HG03108 (cell line): ENCODE data around the gene ACTR3.
"Not testable (repeated sequence)": the region's sequence is repeated elsewhere in the genome, so short reads cannot be mapped to it uniquely, and the experiment has no call there.

Experiments used
- ATAC-seq: cut with Tn5 transposase; IDR thresholded peaks from one replicate; pipeline ENCODE4 v1.9.1; 2021; ENCODE audit warnings: moderate library complexity; ENCODE audit not compliant: unreplicated experiment

The ACTR3 gene

DNA sequence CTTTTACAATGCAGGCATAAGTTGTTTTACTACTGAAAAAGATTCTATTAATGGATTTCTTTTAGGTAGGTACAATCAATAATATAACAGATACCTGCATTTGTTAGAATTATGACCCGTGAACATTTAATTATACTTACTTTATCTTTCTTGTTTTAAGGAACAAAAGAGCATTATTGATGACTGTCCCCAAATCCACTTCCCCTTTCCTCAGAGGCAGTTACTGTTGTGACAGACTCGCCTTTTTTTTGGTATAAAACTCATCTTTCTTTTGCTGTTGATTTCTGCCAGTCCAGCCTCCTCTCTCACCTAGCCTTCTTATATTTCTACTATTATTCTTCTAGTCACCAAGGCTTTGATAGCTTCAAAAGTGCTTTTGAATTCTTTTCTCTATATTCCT, 12.1 kb downstream of the ACTR3 start:
- no peak for ATAC-seq

DNA sequence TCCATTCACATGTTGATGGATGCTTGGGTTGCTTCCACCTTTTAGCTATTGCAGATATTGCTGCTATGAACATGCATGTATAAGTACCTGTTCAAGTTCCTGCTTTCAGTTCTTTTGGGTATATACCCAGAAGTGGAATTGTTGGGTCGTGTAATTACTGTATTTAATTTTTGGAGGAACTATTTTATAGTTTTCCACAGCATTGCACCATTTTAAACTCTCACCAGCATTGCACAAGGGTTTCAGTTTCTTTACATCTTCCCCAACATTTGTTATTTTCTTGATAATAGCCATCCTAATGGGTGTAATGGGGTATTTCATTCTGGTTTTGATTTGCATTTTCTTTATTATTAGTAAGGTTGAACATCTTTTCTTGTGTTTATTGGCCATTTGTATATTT, 16.0 kb downstream of the ACTR3 start:
- ATAC-seq = no peak

DNA sequence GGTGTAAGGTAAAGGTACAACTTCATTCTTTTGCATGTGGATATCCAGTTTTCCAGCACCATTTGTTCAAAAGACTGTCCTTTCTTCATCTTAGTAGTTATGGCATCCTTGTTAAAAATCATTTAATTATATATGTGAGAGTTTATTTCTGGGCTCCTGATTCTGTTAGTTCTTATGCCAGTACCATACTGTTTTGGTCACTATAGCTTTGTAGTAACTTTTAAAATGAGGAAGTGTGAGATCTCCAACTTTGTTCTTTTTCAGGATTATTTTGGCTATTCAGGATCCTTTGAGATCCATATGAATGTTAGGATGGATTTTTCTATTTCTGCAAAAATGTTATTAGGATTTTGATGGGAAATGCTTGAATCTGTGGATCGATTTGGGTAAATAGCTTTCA, 16.8 kb downstream of the ACTR3 start:
- no peak for ATAC-seq

DNA sequence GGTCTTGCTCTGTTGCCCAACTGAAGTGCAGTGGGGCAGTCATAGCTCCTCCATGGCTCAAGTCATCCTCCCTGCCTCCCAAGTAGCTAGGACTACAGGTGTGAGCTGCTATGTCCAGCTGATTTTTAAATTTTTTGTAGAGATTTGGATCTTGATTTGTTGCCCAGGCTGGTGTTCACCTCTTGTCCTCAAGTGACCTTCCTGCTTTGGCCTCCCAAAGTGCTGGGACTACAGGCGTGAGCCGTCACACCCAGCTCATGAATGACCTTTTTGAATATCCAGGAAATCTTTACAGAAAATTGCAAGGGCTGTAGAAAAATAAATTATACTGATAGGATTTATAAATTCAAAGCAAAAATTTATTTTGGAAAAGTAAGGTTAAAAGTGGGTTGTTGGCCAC, 17.4 kb downstream of the ACTR3 start:
- ATAC-seq = no peak

DNA sequence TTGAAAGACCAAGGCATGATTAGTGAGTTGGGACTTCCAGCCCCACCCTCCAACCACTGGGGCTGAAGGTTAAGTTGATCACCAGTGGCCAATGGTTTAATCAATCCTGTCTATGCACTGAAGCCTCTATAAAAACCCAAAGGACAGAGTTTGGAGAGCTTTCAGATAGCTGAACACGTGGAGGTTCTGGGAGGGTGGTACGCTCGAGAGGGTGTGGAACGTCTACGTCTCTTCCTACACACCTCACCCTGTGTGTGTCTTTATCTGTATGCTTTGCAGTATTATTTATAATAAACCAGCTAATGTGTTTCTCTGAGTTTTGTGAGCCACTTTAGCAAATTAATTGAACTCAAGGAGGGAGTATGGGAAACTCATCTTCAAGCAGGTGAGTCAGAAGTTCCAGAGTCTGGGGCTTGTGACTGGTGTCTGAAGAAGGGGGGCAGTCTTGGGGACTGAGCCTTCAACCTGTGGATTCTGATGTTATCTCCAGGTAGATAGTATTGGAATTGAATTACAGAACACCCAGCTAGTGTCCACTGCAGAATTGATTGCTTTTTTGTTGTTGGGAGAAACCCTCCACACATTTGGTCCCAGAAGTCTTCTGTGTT, 20.3 kb downstream of the ACTR3 start:
- ATAC-seq = no peak

DNA sequence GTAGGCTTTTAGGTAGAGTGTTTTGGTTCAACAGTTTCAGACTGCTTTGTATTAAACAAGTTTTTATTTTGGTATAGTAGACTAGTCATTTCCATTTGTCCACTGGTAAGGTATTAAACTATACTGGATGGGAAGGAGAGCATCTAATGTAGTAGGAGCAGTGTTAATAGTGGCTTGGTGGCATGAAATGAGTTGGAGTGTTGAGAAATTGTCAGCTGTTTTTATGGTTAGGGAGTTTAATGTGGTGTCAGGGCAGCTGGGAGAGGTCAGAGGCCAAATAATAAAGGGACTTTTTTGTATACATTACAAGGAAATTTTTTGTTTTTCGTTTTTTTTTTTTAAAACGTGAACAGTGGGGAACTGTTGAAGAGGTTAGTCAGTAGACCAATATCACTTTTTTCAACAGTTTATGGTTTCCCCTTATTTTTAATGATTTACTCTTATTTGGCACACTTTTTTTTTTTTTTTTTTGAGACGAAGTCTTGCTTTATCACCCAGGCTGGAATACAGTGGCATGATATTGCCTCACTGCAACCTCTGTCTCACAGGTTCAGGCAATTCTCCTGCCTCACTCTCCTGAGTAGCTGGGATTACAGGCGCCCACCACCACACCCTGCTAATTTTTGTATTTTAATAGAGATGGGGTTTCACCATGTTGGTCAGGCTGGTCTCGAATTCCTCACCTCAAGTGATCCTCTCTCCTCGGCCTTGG, 21.2 kb downstream of the ACTR3 start:
- no peak for ATAC-seq

DNA sequence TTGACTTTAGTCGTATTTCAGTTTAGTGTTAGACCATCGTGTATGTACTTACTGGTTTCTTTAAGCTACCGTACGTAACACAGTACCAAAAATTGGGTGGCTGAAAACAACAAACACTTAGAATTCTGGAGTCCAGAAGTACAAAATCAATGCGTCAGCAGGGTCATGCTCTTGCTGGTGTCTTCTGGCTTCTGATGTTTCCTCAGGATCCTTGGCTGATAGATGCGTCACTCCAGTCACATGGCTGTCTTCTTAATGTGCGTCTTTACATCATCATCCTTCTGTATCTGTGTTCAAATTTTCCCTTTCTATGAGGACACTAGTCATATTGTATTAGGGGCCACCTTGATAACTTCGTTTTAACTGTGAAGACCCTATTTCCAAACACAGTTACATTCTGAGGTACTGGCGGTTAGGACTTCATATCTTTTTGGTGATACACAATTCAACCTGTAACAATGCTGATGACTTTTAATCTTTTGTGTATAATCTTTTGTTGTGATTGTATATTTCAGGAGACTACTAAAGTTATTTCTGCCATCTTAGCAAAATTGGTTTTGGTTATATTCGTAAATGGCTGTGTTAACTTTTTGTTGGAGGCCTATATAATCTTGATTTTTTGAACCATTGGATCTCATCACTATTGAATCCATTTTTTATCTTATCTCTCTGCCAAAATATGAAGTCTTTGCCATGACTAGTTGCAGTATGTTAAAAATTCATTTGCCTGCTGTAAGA, 25.4 kb downstream of the ACTR3 start:
- ATAC-seq = no peak

DNA sequence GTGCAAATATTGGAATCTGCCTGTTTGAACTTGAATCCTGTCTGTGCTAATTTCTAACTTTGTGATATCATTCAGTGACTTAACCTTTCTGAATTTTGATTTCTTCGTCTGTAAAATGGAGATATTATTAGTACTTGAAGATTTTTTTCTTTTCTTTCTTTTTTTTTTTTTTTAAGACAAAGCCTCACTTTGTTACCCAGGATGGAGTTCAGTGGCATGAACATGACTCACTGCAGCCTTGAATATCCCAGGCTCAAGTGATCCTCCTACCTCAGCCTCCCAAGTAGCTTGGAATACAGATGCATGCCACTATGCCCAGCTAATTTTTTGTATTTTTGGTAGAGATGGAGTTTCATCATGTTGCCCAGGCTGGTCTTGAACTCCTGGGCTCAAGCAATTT, 28.3 kb downstream of the ACTR3 start:
- ATAC-seq = no peak

DNA sequence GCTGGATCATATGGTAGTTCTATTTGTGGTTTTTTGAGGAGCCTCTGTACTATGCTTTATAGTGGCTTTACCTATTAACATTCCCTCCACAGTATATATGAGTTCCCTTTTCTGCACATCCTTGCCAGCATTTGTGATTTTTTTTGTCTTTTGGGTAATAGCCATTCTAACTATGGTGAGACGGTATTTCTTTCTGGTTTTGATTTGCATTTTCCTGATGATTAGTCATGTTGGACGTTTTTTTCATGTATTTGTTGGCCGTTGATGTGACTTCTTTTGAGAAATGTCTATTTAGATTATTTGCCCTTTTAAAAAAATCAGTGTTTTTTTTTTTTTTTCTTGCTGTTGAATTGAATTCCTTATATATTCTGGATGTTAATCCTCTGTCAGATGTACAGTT, 31.1 kb downstream of the ACTR3 start:
- ATAC-seq = no peak

DNA sequence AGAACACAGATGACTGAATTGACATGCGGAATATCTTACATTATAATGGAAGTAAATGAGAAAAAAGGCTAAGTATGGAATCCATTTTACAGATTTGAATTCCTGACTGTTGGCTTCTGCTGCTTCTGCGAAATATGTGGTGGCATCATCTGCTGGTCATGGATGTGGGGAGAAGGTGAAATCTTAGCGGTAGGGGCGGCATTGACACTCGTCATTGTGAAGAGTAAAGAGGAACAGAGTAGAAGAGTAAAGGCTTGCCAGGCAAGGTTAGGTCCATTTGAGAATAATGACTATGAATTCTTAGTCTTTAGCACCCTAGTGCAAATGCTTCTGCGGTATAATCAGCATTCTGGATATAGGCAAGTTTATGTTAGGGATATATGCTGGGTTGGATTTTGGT, 32.4 kb downstream of the ACTR3 start:
- ATAC-seq = no peak

DNA sequence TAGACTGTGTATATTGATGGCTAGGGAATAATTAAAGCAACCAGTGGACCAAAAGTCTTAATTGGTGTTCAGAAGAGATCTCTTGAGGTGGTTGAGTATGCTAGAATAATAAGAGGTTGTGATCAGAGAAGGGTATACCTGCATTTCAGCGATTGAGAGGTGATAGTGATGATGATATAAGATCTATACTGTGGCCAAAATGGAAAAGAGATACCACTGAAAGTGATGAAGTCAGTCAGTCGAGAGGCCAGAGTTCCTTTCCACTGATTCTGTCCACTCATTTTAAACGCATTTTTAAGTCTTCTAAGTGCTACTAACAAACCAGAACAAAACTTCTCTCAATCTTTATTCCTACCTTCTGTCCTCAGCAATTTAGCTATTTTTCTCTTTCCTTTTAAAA, 32.9 kb downstream of the ACTR3 start:
- no peak for ATAC-seq

DNA sequence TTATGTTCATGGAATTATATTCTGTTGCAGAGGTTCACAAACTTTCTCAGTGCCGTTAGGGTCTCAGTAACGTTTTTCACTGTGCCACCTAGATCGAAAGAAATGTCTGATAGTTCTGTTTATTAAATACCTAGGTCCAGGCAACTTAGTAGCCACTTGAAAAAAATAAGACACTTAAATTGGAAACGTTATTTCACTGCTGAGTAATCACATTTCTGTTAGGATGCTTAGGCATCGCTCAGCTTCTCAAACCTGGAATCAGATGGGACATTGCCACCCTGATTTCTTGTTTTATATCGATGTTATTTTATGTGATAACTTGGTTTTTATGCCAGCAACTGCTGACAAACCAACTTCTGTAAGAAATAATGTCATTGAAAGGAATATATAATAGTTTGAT, 36.0 kb downstream of the ACTR3 start:
- ATAC-seq = no peak

DNA sequence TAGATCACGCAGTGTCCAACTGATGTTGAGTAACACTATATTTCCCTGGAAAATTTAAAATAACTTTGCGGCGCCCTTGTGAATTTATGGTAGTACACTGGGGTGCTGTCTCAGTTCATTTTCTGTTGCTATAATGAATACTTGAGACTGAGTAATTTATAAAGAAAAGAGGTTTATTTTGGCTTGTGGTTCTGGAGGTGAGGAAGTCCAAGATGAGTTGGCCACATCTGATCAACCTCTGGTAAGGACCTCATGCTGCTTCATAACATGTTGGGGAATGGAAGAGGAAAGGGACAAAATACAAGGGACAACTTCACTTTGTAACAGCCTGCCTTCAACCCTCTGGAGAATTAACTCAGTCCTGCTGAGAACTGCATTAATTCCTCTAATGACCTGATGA, 36.4 kb downstream of the ACTR3 start:
- no peak for ATAC-seq

DNA sequence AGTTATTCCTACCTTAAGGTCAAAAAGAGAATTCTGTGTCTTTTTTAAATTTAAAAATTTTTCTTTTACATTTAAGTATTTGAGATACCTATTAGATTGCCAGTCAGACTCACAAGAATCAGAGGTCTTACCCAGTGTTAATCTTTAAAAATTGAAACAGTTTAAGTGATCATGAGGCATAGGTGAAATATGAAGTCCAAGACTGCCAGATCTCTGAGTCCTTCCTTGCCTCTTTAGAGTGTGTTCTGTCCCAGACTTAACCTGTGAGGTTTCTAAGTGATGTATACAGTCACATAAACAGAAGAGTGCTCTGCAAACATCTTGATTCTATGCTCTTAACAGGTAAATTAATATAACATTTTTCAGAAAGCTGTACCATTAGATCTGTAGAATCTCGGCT, 40.6 kb downstream of the ACTR3 start:
- ATAC-seq = no peak

DNA sequence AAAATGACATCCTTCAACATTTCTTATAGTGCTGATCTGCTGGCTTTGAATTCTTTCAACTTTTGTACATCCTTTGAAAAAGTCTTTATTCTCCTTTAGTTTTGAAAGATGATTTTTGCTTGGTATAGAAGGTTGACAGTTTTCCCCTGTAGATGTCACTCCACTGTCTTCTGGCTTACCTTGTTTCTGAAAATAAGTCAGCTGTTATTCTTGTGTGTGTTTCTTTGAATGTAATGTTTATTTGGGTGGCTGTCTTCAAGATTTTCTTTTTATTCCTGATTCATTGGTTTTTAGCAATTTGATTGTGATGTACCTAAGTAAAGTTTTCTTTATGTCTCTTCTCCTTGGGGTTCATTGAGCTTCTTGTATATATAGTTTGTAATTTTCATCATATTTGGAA, 47.6 kb downstream of the ACTR3 start:
- ATAC-seq = no peak

DNA sequence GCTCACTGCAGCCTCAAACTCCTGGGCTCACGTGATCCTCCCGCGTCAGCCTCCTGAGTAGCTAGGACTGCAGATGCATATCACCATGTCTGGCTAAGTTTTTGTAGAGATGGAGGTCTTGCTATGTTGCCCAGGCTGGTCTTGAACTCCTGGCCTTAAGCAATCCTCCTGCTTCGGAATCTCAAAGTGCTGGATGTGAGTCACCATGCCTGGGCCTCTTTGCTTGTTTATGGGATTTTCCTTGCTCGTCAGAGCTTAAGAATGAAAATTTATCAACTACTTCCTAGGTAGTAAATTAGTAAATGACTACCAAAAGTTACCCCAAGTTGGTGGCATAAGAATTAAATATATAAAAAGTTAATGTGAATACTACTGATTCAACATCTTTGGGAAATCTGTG, 51.0 kb downstream of the ACTR3 start:
- ATAC-seq = no peak

DNA sequence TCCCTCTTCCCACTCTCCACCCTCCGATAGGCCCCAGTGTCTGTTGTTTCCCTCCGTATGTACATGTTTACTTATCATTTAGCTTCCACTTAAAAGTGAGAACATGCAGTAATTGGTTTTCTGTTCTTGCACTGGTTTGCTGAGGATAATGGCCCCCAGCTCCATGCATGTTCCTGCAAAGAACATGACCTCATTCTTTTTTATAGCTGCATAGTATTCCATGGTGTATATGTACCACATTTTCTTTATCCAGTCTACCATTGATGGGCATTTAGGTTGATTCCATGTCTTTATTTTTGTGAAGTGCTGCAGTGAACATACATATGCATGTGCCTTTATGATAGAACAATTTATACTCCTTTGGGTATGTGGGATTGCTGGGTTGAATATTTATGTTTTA, 55.9 kb downstream of the ACTR3 start:
- ATAC-seq = not testable (repeated sequence)

DNA sequence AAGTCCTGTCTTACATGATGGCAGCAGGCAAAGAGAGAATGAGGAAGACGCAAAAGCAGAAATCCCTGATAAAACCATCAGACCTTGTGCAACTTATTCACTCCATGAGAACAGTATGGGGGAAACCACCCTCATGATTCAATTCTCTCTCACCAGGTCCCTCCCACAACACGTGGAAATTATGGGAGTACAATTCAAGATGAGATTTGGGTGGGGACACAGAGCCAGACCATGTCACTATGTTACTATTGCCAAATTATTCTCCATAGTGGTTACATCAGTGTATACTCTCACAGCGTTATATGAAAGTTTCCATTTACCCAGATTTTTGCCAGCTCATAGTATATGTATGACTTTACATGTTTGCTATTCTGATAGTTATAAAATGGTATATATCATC, 61.0 kb downstream of the ACTR3 start:
- not testable (repeated sequence) for ATAC-seq

DNA sequence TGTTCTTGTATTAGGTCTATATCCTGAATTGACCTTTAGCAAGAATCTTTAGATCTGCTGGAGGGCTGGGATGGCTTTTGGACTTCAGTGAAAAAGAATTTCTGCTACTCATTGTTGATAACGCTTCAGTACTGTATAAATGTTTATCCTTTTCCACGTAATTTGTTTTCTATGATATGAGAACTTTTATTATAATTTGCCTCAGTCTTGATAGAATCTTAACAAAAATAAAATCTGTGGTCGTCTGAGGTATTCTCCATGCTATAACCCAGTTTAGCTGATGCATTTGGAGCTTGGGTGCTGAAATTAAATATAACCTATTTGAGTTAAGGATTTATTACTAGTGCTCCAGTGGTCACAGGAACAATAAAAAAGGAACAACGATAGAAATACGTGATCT, 71.1 kb downstream of the ACTR3 start:
- no peak for ATAC-seq

DNA sequence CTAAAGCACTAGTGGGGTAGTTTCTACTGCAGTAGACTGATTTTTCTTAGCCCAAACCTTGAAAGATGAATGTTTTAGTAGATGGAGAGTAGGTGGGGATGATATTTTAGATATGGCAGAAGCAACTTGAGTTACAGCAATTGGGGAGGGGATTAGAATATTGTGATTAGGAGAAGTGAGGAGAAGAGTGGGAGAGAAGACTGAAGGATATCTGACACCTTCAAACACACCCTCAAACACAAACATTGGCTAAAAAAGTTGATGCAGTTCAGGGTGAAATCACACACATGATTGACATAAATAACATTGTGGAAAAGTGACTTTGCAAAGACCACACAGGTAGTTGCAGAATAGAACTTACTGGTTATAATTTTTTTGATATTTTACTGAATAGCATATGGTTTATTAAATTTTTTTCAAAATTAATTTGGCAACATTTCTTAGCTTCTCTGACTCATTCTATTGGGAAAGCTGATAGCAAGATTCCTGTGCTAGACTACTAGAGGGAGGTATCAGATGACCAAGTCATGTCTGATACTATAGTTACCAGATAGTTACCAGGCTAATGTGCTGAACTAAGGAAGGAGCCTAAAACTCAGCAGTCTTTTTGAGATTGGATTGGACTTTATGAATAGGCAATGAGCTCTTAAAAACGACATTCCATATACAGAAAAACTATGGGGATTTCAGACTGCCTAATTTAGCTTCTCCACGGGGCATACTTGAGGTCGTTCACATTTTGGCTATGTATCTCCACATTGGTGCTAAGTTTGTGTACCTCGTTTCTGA, 73.0 kb downstream of the ACTR3 start:
- ATAC-seq = no peak

DNA sequence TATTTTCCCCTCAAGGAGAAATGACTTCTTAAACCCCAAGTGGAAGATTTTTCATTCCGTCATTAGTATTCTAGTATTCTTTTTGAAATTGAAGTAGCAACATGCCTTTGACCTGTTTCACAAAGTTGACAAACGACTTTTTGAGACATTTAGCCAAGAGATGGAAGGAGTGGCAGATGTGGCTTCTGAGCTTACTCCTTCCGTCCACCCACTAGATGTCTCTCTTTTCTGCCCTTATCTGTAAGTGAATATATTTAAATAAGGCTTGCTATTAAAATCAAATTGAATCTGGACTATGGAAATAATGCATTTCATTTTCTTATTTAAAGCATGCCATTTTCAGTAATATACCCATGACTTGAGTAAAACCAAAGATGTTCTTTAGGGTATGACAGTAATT, 74.1 kb downstream of the ACTR3 start:
- ATAC-seq = no peak

DNA sequence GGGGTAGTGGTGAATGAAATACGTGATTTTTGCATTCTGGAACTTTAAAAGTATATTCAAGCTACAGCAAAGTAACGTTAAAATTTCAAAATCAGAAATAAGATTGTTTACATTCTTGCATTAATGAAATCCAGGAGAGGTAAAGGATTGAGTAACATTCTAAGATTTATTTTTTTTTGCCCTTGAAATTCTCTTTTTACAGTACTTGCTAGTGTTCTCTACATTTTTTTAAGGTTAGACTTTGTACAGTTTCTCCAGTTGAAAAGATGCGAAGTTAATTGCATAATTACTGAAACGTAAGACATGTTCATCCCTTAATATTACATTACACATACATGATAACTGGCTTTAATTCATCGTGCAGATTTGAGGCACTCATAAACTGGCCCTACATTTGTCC, 74.5 kb downstream of the ACTR3 start:
- ATAC-seq = no peak
